Spleen (tissue), 11 donors: Measurements from ENCODE around the gene SSTR1. TPM values are rescaled to one million over a fixed set of nuclear protein-coding genes. Genes with fewer than 3 reads are reported as not detected.

Experiments used
- DNase-seq: peaks from one replicate; pipeline ENCODE4 v3.0.0-alpha.2; 2020
- H3K27ac ChIP-seq, 8 donors: fragments of 200-600 bp; sonication (generic) in 7 of 8; 1 replicate in 4 of 8; 2 replicates in 4 of 8; pipeline versions ENCODE4 v1.5.0 to v1.8.0; 2016 to 2021; ENCODE audit warnings: inconsistent platforms in 4 of 8, mild to moderate bottlenecking in 4 of 8, moderate library complexity in 1 of 8
- H3K27me3 ChIP-seq, 7 donors: fragments of 200-600 bp; sonication (generic) in 6 of 7; replicated peaks in 1 of 7; 1 replicate in 4 of 7; 2 replicates in 3 of 7; pipeline versions ENCODE4 v1.5.0 to v1.8.0; 2016 to 2021; ENCODE audit warnings: inconsistent platforms in 3 of 7, mild to moderate bottlenecking in 1 of 7
- H3K36me3 ChIP-seq, 6 donors: fragments of 200-600 bp; sonication (generic) in 5 of 6; 1 replicate in 4 of 6; 2 replicates in 2 of 6; pipeline versions ENCODE4 v1.5.0 to v1.8.0; 2016 to 2021; ENCODE audit warnings: inconsistent platforms in 2 of 6
- H3K4me1 ChIP-seq, 6 donors: fragments of 200-600 bp; sonication (generic) in 5 of 6; 1 replicate in 3 of 6; 2 replicates in 3 of 6; pipeline versions ENCODE4 v1.5.0 to v1.8.0; 2016 to 2021; ENCODE audit warnings: inconsistent platforms in 3 of 6
- H3K4me3 ChIP-seq, 8 donors: fragments of 200-600 bp; sonication (generic) in 7 of 8; 1 replicate in 4 of 8; 2 replicates in 4 of 8; pipeline versions ENCODE4 v1.5.0 to v1.8.0; 2016 to 2021; ENCODE audit warnings: inconsistent platforms in 4 of 8, mild to moderate bottlenecking in 4 of 8, moderate library complexity in 2 of 8
- H3K9me3 ChIP-seq, 8 donors: fragments of 200-600 bp; sonication (generic) in 7 of 8; 1 replicate in 4 of 8; 2 replicates in 4 of 8; pipeline versions ENCODE4 v1.5.0 to v1.8.0; 2016 to 2021; ENCODE audit warnings: inconsistent platforms in 4 of 8
- POLR2A ChIP-seq, 3 donors: fragments of 450-650 bp; IDR thresholded peaks; one replicate each; pipeline ENCODE4 v1.5.1; 2017; ENCODE audit warnings: antibody characterized with exemption in 3 of 3, mild to moderate bottlenecking in 1 of 3
- POLR2AphosphoS5 ChIP-seq, 3 donors: sonication (generic); formaldehyde crosslinking; IDR thresholded peaks; one replicate each; pipeline ENCODE4 v1.5.1; 2017; ENCODE audit warnings: antibody characterized with exemption in 3 of 3
- WGBS, 5 donors: extraction: QIAGEN DNeasy Blood & Tissue Kit in 3 of 5; methylation state at CpG; one replicate each; pipeline versions ENCODE4 v1.1.5 to v1.1.7; 2013 to 2018; 5-methylcytosine and 5-hydroxymethylcytosine counted together
- intact Hi-C: fragments of 100-400 bp; cut with DNase I; formaldehyde crosslinking; loops from one replicate; pipeline ENCODE4 v1.15.0; 2023; ENCODE audit warnings: low total_unique reads
- polyA plus RNA-seq, 3 donors: library from polyadenylated mRNA; stranded (reverse); fragments of 200-250 nt; gene quantifications; one replicate each; pipeline ENCODE4 v1.2.1, GENCODE V29; 2013
- total RNA-seq, 7 donors: library from RNA; depleted of rRNA in 3 of 7; stranded (reverse); fragments of >200 nt in 3 of 7; fragmentation: NEBNext Ultra II Directional in 4 of 7; extraction: Animal tissue kit (Norgen Biotek cat#: 25700) in 4 of 7; gene quantifications; one replicate each; pipeline versions ENCODE4 v1.1.0 to v1.2.1, GENCODE V29; 2016 to 2021
- TF ChIP-seq, protein P1 (sequence below), 11 experiments: fragments of 200-600 bp in 7 of 11; fragments of 450-650 bp in 4 of 11; sonication (generic) in 4 of 11; IDR thresholded peaks in 8 of 11; conservative IDR thresholded peaks in 3 of 11; 1 replicate in 7 of 11; 2 replicates in 4 of 11; pipeline versions ENCODE4 v1.4.0 to v1.8.0; 2016 to 2021; ENCODE audit warnings: antibody characterized with exemption in 11 of 11, inconsistent platforms in 4 of 11, mild to moderate bottlenecking in 1 of 11
- donor health status: healthy with polysubstance abuse.
- donor health status: DM: no; HTN: no; CAD: no; lungs with moderate emphysema.
- donor health status: DM: no; HTN: no; CAD: no.
- donor health status: Bipolar disorder and iron deficiency.
- donor health status: healthy.
- donor health status: DM: no; HTN: no; CAD: no.
- donor health status: DM: yes; HTN: yes; CAD: no.

The SSTR1 gene
- total and polyA plus RNA-seq, 10 donors = 0.09 to 1.3 (median 0.67) TPM

DNA sequence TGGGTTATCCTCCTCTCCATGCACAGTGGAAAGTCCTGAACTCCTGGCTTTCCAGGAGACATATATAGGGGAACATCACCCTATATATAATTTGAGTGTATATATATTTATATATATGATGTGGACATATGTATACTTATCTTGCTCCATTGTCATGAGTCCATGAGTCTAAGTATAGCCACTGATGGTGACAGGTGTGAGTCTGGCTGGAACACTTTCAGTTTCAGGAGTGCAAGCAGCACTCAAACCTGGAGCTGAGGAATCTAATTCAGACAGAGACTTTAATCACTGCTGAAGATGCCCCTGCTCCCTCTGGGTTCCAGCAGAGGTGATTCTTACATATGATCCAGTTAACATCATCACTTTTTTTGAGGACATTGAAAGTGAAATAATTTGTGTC is 4.4 kb downstream of the SSTR1 start:
- no peak overlapping the region for H3K4me3 ChIP-seq
- no peak overlapping the region for H3K27ac ChIP-seq
- H3K4me1 ChIP-seq = peaks cover 0 to 44% (median 22%) of the 10 kb centered on the region in 6 donors
- DNase-seq = no peak
- H3K27me3 ChIP-seq = peaks cover 0 to 64% (median 40%) of the 10 kb centered on the region in 7 donors
- intact Hi-C loops = no loop called here
- H3K9me3 ChIP-seq = no peaks in the 10 kb centered on the region
- TF ChIP-seq, protein P1, sequence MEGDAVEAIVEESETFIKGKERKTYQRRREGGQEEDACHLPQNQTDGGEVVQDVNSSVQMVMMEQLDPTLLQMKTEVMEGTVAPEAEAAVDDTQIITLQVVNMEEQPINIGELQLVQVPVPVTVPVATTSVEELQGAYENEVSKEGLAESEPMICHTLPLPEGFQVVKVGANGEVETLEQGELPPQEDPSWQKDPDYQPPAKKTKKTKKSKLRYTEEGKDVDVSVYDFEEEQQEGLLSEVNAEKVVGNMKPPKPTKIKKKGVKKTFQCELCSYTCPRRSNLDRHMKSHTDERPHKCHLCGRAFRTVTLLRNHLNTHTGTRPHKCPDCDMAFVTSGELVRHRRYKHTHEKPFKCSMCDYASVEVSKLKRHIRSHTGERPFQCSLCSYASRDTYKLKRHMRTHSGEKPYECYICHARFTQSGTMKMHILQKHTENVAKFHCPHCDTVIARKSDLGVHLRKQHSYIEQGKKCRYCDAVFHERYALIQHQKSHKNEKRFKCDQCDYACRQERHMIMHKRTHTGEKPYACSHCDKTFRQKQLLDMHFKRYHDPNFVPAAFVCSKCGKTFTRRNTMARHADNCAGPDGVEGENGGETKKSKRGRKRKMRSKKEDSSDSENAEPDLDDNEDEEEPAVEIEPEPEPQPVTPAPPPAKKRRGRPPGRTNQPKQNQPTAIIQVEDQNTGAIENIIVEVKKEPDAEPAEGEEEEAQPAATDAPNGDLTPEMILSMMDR (IDR thresholded peaks at IDR 0.05 in 8 of 11, conservative IDR thresholded peaks at IDR 0.05 in 3 of 11) = no peak
- no peak for TF ChIP-seq POLR2A (IDR thresholded peaks at IDR 0.05)
- no peak for TF ChIP-seq POLR2AphosphoS5 (IDR thresholded peaks at IDR 0.05)
- no peaks in the 10 kb centered on the region for H3K36me3 ChIP-seq

DNA sequence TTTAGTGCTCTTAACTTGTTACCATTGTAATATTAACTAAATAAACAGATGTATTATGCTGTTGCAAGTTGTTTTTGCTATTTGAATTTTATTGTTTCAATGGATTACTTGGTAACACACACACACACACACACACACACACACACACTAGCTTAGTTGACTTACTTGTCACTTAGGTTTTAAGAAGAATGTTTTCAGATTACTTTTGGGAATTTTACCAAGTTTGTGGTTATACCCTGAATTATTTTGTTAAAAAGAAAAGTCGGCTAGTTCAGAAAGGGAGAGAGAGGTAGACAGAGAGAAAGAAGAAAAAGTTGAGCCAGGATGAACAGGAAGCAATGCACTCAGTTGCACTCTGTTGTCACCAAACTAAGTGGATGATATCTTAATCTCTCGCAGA is 5.3 kb downstream of the SSTR1 start:
- H3K27ac ChIP-seq = no peak overlapping the region
- H3K36me3 ChIP-seq = no peaks in the 10 kb centered on the region
- 84 to 94% (median 88%) methylated on average over 2 of the region's 2 CpGs for WGBS, 5 donors
- DNase-seq = no peak
- H3K27me3 ChIP-seq = peaks cover 0 to 57% (median 38%) of the 10 kb centered on the region in 7 donors
- no peak overlapping the region for H3K4me3 ChIP-seq
- no peaks in the 10 kb centered on the region for H3K9me3 ChIP-seq
- intact Hi-C loops = no loop called here
- TF ChIP-seq POLR2AphosphoS5 (IDR thresholded peaks at IDR 0.05) = no peak
- TF ChIP-seq, protein P1 (IDR thresholded peaks at IDR 0.05 in 8 of 11, conservative IDR thresholded peaks at IDR 0.05 in 3 of 11) = no peak
- no peak for TF ChIP-seq POLR2A (IDR thresholded peaks at IDR 0.05)
- peaks cover 0 to 39% (median 19%) of the 10 kb centered on the region in 6 donors for H3K4me1 ChIP-seq

DNA sequence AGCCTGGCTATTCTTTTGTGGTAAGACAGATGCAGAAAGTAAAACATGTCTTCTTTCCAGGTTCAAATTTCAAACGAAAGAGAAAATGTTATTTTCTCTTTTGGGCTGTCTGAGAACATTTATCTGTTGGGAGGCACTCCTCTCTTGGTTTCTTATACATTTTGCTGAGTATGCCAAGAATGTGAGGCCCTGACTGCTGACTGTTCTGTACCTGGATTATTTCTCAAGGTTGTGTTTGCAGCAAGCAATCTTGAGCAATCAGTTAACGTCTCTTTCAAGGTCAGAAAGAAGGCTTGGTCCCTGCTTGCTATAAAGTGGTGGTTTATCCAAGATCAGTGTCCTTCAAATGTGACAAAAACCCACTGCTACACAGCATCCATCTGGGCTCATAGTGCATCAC is 9.8 kb downstream of the SSTR1 start:
- Histone ChIP-seq H3K27me3 (peaks cover 0 to 11% (median 0%) of the 10 kb centered on the region in 7 donors), H3K4me1 (no peaks in the 10 kb centered on the region), H3K36me3 (no peaks in the 10 kb centered on the region), H3K27ac (no peak overlapping the region), H3K9me3 (no peaks in the 10 kb centered on the region), H3K4me3 (no peak overlapping the region)
- intact Hi-C loops = no loop called here
- WGBS, 5 donors = 47 to 75% (median 59%) methylated on average over 2 of the region's 2 CpGs
- no peak for DNase-seq
- TF ChIP-seq POLR2A (IDR thresholded peaks at IDR 0.05) (no peak), POLR2AphosphoS5 (IDR thresholded peaks at IDR 0.05) (no peak)
- TF ChIP-seq, protein P1 (IDR thresholded peaks at IDR 0.05 in 8 of 11, conservative IDR thresholded peaks at IDR 0.05 in 3 of 11) = no peak

DNA sequence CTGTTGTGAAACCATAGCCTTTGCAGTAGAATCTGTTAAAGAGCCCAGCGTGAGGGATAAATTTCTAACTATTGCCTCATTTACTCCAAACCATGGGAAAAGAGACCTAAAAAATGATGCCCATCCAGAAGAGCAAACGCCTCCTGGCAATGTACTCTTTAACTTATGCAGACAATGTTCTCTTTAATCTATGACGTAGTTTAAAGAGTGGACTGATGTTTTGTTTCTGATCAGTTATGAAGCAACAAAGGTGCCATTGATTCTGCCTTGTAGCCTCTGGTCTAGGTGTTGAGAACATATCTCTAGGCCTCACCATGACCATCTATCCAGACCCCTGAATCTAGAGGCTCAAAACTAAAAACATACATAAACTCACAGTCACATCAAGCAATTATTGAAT is 13.4 kb downstream of the SSTR1 start:
- Histone ChIP-seq H3K27me3 (no peaks in the 10 kb centered on the region), H3K36me3 (no peaks in the 10 kb centered on the region), H3K4me1 (no peaks in the 10 kb centered on the region), H3K9me3 (no peaks in the 10 kb centered on the region), H3K4me3 (no peak overlapping the region), H3K27ac (no peak overlapping the region)
- WGBS, 5 donors = 90 to 95% (median 91%) methylated on average over 3 of the region's 3 CpGs
- DNase-seq = no peak
- no peak for TF ChIP-seq POLR2AphosphoS5 (IDR thresholded peaks at IDR 0.05)
- no peak for TF ChIP-seq POLR2A (IDR thresholded peaks at IDR 0.05)
- TF ChIP-seq, protein P1 (IDR thresholded peaks at IDR 0.05 in 8 of 11, conservative IDR thresholded peaks at IDR 0.05 in 3 of 11) = no peak
- intact Hi-C loops = no loop called here
